Hepatocyte (in vitro differentiated cells): ENCODE measurements around the gene WAPL.

Experiments used
- EZH2phosphoT487 ChIP-seq: fragments of 200-600 bp; sonication (generic); IDR thresholded peaks from one replicate; pipeline ENCODE4 v1.6.1; 2018; ENCODE audit warnings: antibody characterized with exemption, mild to moderate bottlenecking, low read depth, moderate library complexity; ENCODE audit not compliant: unreplicated experiment, severe bottlenecking
- TF ChIP-seq, protein P1 (sequence below): fragments of 200-600 bp; sonication (generic); IDR thresholded peaks from 2 replicates; pipeline ENCODE4 v1.5.1; 2016; ENCODE audit warnings: antibody characterized with exemption, mild to moderate bottlenecking; ENCODE audit not compliant: poor library complexity

DNA sequence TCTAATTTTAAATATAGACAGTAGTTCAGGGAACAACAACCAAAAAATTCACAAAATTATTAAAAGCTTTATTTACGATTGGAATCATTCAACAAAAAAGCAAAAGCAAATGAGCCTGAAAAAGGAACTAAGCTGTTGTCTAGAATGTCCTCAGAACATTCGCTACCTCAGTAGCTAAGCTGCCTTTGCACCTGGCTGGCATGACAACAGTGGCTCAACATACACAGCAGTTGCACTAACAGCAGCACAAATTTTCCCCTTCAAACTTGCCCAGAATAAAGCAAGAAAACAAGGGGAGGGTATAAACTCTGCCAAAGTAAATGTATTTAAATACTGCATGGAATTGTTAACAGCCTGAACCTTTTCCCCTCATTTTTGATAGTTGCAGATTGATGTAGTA, 84.6 kb downstream of the WAPL start:
- TF ChIP-seq, protein P1, sequence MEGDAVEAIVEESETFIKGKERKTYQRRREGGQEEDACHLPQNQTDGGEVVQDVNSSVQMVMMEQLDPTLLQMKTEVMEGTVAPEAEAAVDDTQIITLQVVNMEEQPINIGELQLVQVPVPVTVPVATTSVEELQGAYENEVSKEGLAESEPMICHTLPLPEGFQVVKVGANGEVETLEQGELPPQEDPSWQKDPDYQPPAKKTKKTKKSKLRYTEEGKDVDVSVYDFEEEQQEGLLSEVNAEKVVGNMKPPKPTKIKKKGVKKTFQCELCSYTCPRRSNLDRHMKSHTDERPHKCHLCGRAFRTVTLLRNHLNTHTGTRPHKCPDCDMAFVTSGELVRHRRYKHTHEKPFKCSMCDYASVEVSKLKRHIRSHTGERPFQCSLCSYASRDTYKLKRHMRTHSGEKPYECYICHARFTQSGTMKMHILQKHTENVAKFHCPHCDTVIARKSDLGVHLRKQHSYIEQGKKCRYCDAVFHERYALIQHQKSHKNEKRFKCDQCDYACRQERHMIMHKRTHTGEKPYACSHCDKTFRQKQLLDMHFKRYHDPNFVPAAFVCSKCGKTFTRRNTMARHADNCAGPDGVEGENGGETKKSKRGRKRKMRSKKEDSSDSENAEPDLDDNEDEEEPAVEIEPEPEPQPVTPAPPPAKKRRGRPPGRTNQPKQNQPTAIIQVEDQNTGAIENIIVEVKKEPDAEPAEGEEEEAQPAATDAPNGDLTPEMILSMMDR, result no peak
- TF ChIP-seq EZH2phosphoT487, result no peak
